ENCODE results near the gene GSS. TPM values are rescaled to one million over a fixed set of nuclear protein-coding genes. Genes with fewer than 3 reads are reported as not detected.

GSS gene
- total RNA-seq, 1 donor from 2014 or later = 50.0 TPM

Other genes starting within 250 kb of the GSS start
- 33.5 TPM for gene NCOA6, start 130.2 kb downstream of the GSS start, total RNA-seq
- 40.6 TPM for gene GGT7, start 83.0 kb downstream of the GSS start, total RNA-seq
- 98.1 TPM for gene ACSS2, start 79.2 kb downstream of the GSS start, total RNA-seq
- 1.4 TPM for gene MYH7B, start 62 bp upstream of the GSS start, total RNA-seq
- gene TRPC4AP, start 137.0 kb upstream of the GSS start, total RNA-seq = 60.5 TPM
- 38.2 TPM for gene EDEM2, start 191.5 kb upstream of the GSS start, total RNA-seq
- gene PROCR, start 216.3 kb upstream of the GSS start, total RNA-seq = 21.4 TPM